ENCODE measurements around the gene IKZF2. TPM values are rescaled to one million over a fixed set of nuclear protein-coding genes. Genes with fewer than 3 reads are reported as not detected.
A peak's percentile ranks its signal among the peaks of the same experiment; 100 is the strongest.

The IKZF2 gene
- total RNA-seq, 2 experiments from 2014 or later = 12.9 to 13.0 TPM

DNA sequence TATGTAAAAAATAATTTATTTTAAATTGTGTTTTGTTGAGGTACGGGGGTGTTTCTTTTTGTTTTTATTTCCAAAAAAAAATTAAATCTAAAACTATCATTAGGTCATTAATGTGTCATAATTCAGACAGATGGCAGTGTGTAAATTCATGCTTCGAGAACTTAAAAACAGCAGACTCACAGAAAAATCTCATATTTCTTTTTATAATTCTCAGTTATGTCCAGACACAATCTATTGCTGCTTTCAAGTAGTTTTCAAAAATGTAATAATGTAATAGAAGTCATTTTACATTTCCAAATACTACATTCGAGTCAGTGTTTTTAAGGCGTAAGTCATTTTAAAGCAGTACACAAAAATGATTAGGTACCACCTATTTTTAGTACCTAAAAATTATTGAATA, 14.3 kb downstream of the IKZF2 start:
- Mint-ChIP-seq H3K9me3 (no peaks in the 10 kb centered on the region), H3K27me3 (peaks cover 8% of the 10 kb centered on the region), H3K4me3 (no peak overlapping the region), H3K4me1 (peaks cover 16% of the 10 kb centered on the region), H3K27ac (no peak overlapping the region), H3K36me3 (peaks cover 7% of the 10 kb centered on the region)
- no peak for DNase-seq

DNA sequence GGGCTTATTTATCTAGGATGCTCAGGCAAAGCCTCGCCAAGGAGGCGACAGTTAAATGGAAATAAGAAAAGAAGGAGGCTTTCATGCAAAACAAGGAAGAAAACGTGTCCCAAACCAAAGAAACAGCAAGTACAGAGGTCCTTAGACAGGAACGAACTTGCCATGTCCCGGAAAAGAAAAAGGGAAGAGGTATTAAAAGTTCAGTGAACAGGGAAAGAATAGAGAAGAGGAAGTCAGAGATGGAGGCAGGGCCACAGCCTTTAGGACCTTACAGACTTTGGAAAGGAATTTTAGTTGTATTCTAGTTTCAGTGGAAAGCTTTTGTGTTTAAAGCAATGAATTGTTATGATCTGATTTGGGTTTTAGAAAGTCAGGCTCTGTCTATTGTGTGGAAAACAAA, 22.1 kb downstream of the IKZF2 start:
- H3K27ac Mint-ChIP-seq = peak overlapping the region; percentile 1
- no peaks in the 10 kb centered on the region for H3K9me3 Mint-ChIP-seq
- peaks cover 3% of the 10 kb centered on the region for H3K27me3 Mint-ChIP-seq
- peaks cover 24% of the 10 kb centered on the region for H3K4me1 Mint-ChIP-seq
- DNase-seq = no peak
- H3K36me3 Mint-ChIP-seq = peaks cover 8% of the 10 kb centered on the region
- H3K4me3 Mint-ChIP-seq = no peak overlapping the region

DNA sequence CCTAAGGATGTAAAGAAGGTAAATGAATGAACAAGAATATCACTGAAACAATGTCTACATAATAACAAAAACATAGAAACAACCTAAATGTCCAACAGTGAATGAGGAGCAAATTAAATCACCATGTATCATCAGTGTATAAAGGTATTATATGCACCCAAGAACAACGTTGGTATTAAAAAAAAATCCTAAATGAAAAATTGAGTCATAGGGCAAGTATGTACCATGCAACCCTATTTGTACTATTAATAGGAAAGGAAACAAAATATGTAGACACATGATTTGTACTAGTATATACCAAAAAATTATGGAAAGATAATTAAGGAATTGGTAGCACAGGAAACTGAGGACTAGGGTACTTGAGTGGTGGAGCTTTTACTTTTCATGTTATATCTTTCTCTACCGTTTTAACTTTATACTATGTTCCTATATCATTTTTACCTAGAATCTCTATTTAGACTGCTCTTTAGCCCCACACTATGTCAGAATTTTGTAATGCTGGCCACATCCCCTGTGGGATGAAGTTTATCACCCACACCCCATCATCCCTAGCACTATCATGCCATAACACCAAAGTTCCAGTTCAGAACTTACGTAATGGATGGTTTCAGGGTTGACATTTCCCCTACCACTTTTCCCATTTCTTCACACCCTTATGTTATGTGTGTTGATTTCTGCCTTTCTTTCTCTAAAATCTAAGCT, 25.6 kb downstream of the IKZF2 start:
- H3K27ac Mint-ChIP-seq = peak overlapping the region; percentile 35
- H3K36me3 Mint-ChIP-seq = peaks cover 4% of the 10 kb centered on the region
- no peak overlapping the region for H3K4me3 Mint-ChIP-seq
- no peak for DNase-seq
- no peaks in the 10 kb centered on the region for H3K27me3 Mint-ChIP-seq
- peaks cover 33% of the 10 kb centered on the region for H3K4me1 Mint-ChIP-seq
- H3K9me3 Mint-ChIP-seq = no peaks in the 10 kb centered on the region

DNA sequence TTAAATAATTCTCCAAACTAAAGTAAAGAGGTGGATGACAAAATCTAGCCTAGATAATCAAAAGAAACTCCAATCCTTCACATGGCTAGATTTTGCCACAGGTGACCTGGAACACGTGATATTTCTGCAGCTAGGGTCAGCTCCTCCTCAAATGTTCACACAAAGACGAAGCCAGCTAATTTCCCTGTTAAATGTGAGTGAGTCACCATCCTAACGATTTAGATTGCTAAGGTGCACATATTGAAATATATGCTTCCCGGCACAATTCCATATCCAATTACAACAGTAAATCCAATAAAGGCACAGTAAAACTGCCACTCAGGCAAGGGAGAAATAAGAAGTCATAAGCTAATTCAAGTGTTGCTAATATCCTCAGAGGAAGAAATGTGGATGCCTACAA, 28.7 kb downstream of the IKZF2 start:
- H3K27me3 Mint-ChIP-seq = no peaks in the 10 kb centered on the region
- peak overlapping the region; percentile 40 for H3K27ac Mint-ChIP-seq
- DNase-seq = no peak
- H3K36me3 Mint-ChIP-seq = peaks cover 2% of the 10 kb centered on the region
- H3K4me1 Mint-ChIP-seq = peaks cover 56% of the 10 kb centered on the region
- no peaks in the 10 kb centered on the region for H3K9me3 Mint-ChIP-seq
- H3K4me3 Mint-ChIP-seq = no peak overlapping the region

DNA sequence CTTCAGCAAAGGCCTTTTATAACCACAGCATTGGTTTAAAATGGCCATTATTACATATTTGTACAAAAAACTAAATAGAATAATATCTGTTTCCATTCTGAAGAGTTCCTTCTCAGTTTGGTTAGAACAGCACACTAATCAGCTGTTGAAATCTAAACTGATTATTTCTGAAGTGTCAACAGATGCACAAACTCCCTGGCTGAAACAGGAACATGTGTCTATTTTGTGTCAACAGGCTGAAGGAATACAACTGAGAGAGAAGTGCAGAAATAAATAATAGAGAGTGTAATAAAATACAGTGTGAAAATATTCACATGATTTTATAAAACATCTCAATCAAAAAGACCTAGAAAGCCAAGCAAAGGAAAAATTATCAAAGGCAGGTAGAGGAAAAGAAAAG, 29.7 kb downstream of the IKZF2 start:
- H3K27me3 Mint-ChIP-seq = no peaks in the 10 kb centered on the region
- DNase-seq = no peak
- peaks cover 57% of the 10 kb centered on the region for H3K4me1 Mint-ChIP-seq
- H3K27ac Mint-ChIP-seq = no peak overlapping the region
- H3K36me3 Mint-ChIP-seq = peaks cover 5% of the 10 kb centered on the region
- H3K9me3 Mint-ChIP-seq = no peaks in the 10 kb centered on the region
- H3K4me3 Mint-ChIP-seq = no peak overlapping the region

DNA sequence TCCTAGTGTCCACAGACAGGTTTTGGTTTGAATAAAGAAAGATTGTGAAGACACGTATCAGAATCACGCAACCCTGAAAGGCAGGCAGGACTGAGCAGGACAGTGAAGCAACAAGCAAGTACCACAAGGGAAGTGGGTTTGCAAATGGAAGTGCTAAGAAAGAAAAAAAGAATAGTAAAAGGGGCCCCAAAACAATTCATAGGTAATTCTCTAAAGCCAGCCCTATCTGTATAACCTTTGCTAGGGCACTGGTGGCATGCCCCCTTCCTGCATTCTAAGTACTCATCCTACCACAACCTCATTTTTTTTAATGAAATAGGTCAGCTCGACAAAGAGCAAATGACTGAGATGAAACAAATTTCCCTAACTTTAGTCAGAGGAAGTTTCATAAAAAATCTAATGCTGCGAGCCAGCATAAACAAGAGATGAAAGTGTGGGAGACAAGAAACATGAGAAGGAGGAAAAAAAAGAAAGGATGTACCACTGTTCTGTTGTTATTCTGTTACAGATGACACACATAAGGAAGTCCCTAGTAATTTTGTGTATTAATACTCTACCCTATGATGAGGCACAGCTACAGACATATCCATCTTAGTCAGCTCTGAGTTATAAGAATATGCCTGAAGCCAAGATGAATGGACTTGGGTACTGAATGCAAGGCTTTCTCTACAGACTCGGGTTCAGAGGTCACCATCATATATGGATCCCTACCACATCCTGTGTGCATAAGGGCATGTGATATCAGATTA, 32.2 kb downstream of the IKZF2 start:
- peak overlapping the region; percentile 58 for H3K4me3 Mint-ChIP-seq
- H3K9me3 Mint-ChIP-seq = no peaks in the 10 kb centered on the region
- peaks cover 7% of the 10 kb centered on the region for H3K36me3 Mint-ChIP-seq
- DNase-seq = peak; percentile 29
- H3K4me1 Mint-ChIP-seq = peaks cover 57% of the 10 kb centered on the region
- H3K27me3 Mint-ChIP-seq = no peaks in the 10 kb centered on the region
- H3K27ac Mint-ChIP-seq = peak overlapping the region; percentile 92

DNA sequence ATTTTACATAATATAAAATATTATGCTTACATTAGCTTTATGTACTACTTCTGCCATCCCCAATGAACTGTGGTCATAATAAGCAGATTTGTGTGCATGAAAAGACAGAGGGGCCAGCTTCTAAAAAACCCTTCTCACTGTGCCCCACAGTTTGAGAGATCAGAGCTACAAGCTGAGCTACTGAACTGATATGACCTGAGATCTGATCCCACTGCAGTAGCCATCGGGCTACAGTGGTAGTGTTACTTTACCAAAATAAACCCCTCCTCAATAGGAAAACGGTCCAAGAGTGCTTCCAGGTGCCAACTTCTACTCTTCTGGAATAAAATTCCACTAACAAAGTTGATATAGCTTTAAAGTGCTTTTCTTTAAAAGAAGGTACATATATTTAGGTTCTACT, 43.1 kb downstream of the IKZF2 start:
- Mint-ChIP-seq H3K4me1 (peaks cover 22% of the 10 kb centered on the region), H3K27ac (no peak overlapping the region), H3K9me3 (no peaks in the 10 kb centered on the region), H3K27me3 (no peaks in the 10 kb centered on the region), H3K4me3 (no peak overlapping the region), H3K36me3 (peaks cover 4% of the 10 kb centered on the region)
- DNase-seq = no peak

DNA sequence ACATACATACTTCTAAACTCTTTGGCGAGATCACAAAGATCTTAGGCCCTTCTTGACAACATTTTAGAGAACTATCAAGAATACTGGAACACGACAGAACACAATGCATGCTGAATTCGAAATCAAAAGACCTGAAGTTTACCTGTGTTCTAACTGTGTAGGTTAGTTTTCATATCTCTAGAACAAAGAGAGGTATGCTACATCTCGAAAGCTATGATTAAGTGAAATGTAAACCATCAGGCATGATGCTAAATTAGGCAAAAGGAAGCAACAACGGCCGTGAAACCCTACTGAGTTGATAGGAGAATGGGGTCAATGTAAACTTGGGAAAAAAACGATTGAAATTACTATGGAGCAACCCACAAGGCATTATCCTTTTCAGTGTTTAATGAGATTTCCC, 43.7 kb downstream of the IKZF2 start:
- Mint-ChIP-seq H3K9me3 (no peaks in the 10 kb centered on the region), H3K4me1 (peaks cover 25% of the 10 kb centered on the region), H3K27me3 (no peaks in the 10 kb centered on the region), H3K4me3 (no peak overlapping the region), H3K27ac (peak overlapping the region; percentile 12), H3K36me3 (peaks cover 4% of the 10 kb centered on the region)
- no peak for DNase-seq

DNA sequence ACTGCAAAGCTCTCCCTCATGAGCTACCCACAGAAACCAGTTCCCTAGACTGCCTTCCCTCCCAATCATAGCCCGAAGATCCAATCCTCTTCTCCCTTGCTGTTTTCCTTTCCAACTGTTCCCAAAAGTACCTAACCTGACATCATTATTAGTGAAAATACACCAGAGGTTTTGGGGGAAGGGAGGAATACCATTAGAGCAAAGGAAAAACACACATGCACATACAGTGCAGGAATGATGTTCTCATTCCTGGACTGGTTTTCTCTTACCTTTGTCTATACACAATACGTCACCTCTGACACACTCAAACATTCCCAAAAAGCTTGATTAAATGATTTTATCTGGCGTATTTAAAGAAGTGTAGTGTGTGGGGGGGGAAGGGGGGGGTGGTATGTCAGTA, 46.2 kb downstream of the IKZF2 start:
- peaks cover 39% of the 10 kb centered on the region for H3K4me1 Mint-ChIP-seq
- H3K9me3 Mint-ChIP-seq = no peaks in the 10 kb centered on the region
- H3K4me3 Mint-ChIP-seq = no peak overlapping the region
- no peak for DNase-seq
- no peaks in the 10 kb centered on the region for H3K27me3 Mint-ChIP-seq
- H3K27ac Mint-ChIP-seq = no peak overlapping the region
- peaks cover 4% of the 10 kb centered on the region for H3K36me3 Mint-ChIP-seq

DNA sequence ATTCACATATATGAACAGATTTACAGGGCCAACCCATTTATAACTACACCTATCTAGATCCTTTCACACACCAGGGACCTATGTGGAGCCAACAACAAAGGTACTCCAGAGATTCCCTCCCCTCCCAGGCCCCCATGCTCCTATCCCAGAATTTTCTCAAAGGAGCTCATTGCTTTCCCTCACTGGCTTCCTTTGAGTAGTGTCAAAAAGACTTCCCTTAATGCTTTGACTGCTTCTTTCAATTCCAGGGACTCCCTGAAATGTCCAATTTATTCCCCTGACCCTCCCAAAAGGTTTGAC, 46.6 kb downstream of the IKZF2 start:
- no peaks in the 10 kb centered on the region for H3K27me3 Mint-ChIP-seq
- no peak overlapping the region for H3K4me3 Mint-ChIP-seq
- DNase-seq = no peak
- H3K4me1 Mint-ChIP-seq = peaks cover 39% of the 10 kb centered on the region
- peaks cover 4% of the 10 kb centered on the region for H3K36me3 Mint-ChIP-seq
- H3K9me3 Mint-ChIP-seq = no peaks in the 10 kb centered on the region
- no peak overlapping the region for H3K27ac Mint-ChIP-seq

DNA sequence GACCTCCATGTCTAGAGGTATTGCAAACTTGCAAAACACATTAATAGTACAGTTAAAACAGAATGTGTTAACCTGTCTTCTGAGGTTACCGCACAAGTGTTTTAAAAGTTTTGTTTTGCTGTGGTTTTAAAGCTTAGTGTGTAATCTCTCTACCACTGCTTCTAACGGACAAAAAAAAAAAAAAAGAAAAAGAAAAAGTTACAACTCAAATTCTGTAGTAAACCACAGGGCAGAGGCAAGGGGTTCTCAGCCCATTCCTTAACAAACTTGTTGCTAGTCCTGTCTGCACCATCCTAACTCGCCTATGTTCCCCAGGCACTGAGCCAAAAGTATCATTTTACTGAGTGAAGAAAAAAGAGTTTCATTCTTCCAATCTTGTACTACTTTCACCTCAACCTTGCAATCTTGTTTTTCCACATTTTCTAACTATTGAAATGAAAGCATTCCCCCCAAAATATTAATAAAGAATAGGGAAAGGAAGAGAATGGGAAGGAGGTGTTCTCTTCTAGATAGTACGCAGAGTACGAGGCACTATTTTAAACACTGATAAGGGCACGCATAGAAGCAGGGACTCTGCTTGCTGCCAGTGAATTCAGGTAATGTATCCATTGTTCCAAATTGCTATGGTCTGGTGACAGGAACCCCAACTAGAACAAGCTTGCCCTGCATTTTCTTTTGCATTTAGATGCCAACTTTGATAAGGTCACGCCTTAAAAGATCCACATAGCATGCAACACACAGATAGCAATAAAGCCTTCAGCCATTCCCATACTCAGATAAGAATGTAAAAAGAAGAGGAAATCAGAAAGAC, 47.1 kb downstream of the IKZF2 start:
- Mint-ChIP-seq H3K4me1 (peaks cover 40% of the 10 kb centered on the region), H3K27me3 (no peaks in the 10 kb centered on the region), H3K4me3 (peak overlapping the region; percentile 66), H3K36me3 (peaks cover 4% of the 10 kb centered on the region), H3K27ac (peak overlapping the region; percentile 70), H3K9me3 (no peaks in the 10 kb centered on the region)
- no peak for DNase-seq

DNA sequence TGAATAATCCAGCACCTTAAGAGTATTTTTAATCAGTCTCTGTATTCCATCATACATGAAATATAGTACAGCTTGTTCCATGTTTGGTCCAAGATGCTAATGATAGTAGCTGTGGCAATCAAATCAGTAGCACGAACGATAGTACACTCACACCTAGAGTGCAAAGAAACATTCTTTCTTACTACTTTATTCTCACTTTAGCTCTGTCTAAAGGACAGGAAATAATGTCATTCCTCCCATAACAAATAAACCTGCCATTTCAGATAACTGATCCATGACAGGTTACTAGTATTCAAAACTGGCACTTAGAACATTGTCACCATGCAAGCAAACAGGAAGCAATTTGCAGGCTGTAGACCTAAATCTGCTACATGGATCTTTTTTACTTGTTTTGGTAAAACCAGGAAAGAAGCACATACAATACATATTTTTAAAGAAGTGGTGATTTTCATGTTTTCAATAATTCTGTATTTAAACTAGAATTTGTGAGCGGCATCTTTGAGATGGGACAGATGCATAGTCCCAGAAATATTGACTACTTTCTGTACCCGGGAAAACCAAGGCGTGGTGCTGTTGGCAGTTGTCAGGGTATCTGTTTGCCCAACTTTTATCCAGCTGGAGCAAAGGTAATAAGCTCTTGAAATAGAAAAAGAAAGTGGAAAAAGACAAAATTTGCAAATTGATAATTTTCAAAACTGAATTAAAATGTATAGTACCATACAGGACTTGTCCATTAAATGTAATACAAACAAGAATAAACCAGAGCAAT, 49.5 kb downstream of the IKZF2 start:
- Mint-ChIP-seq H3K27ac (peak overlapping the region; percentile 65), H3K4me1 (peaks cover 36% of the 10 kb centered on the region), H3K9me3 (no peaks in the 10 kb centered on the region), H3K36me3 (no peaks in the 10 kb centered on the region), H3K4me3 (no peak overlapping the region), H3K27me3 (no peaks in the 10 kb centered on the region)
- no peak for DNase-seq

DNA sequence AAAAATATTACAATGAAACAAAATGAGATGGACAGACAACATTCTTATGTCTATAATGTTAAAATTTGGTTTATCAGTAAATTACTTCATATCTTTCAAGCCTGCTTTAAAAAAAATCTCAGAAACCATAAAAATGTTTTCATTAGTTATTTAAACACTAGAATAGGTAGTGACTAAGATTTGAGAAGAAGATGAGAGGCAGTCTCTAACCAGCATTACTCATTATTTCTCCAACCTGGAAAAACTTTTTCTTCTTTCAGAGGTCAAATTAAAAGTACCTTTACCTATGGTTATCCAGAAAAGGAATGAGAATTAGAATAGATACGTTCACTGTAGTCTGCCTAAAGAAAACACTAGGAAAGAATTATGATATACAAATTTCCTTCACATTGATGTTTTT, 50.3 kb downstream of the IKZF2 start:
- no peak overlapping the region for H3K4me3 Mint-ChIP-seq
- H3K36me3 Mint-ChIP-seq = no peaks in the 10 kb centered on the region
- no peak overlapping the region for H3K27ac Mint-ChIP-seq
- no peak for DNase-seq
- no peaks in the 10 kb centered on the region for H3K27me3 Mint-ChIP-seq
- no peaks in the 10 kb centered on the region for H3K9me3 Mint-ChIP-seq
- H3K4me1 Mint-ChIP-seq = peaks cover 35% of the 10 kb centered on the region

DNA sequence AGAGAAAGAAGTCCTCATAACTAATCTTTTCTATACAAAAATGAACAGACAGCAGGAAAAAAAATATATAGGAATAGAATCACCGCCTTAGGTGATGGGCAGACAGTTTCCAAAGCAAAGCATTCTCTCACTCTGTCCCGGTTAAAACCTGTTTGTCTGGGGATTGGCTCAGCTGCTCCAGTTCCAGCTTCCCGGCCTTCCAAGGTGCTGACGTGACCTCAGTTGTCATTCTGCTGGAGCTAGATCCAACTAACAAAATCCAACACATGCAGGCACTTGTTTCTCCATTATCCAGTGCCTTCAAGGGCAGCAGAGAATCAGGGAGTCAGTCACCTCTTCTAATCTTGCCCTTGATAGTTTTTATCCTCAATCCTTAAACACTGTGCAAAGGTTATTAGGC, 52.8 kb downstream of the IKZF2 start:
- no peaks in the 10 kb centered on the region for H3K9me3 Mint-ChIP-seq
- no peak overlapping the region for H3K27ac Mint-ChIP-seq
- H3K36me3 Mint-ChIP-seq = peaks cover 2% of the 10 kb centered on the region
- peaks cover 29% of the 10 kb centered on the region for H3K4me1 Mint-ChIP-seq
- no peak overlapping the region for H3K4me3 Mint-ChIP-seq
- H3K27me3 Mint-ChIP-seq = no peaks in the 10 kb centered on the region
- no peak for DNase-seq

DNA sequence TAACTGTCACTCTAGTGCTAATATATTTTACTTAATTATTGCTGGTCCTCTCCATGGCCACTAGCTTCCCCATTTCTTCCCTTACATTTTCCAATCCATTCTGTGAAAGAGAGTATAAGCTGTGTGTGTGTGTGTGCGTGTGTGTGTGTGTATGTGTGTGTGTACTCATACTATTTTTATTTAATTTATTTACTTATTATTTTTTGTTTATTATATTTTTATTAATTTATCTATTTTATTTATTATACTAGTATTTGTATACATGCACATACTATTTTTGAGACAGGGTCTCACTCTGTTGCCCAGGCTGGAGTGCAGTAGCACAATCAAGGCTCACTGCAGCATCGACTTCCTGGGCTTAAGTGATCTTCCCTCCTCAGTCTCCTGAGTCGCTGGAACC, 59.6 kb downstream of the IKZF2 start:
- Mint-ChIP-seq H3K9me3 (no peaks in the 10 kb centered on the region), H3K4me1 (peaks cover 9% of the 10 kb centered on the region), H3K4me3 (no peak overlapping the region), H3K27ac (no peak overlapping the region), H3K36me3 (peaks cover 9% of the 10 kb centered on the region), H3K27me3 (no peaks in the 10 kb centered on the region)
- DNase-seq = no peak

Measured in activated naive CD8-positive, alpha-beta T cell treated with anti-CD3 and anti-CD28 coated beads for 36 hours (primary cell).